ENCODE results near the gene SNTG2. TPM values are rescaled to one million over a fixed set of nuclear protein-coding genes. Genes with fewer than 3 reads are reported as not detected.

The SNTG2 gene
- total RNA-seq, 1 donor from 2014 or later = 7.7 TPM

DNA sequence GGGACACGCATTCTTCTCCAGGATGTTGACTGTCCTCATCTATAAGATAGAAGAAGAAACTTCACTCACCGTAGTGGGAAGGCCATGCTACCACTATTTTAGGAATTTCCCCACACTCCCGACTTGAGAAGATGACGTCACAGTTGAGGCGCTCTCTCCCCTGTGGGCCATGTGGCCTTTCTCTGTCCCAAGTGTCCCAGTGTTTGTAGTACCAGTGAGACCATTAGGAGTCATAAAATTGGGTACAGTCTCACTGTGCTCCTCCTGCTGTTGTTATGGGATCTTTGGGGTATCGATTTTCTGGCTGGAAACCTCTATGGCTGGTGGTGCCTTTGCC lies 7.2 kb upstream of the SNTG2 start:
- peak overlapping the region; percentile 38 for H3K4me3 Mint-ChIP-seq (ENCODE audit: unreplicated experiment)
- peaks cover under 1% of the 10 kb centered on the region for H3K27me3 Mint-ChIP-seq (ENCODE audit: unreplicated experiment)
- H3K4me1 Mint-ChIP-seq (ENCODE audit: low read depth, unreplicated experiment) = peaks cover 11% of the 10 kb centered on the region
- peaks cover 5% of the 10 kb centered on the region for H3K9me3 Mint-ChIP-seq (ENCODE audit: unreplicated experiment)
- peak overlapping the region; percentile 52 for H3K27ac Mint-ChIP-seq (ENCODE audit: unreplicated experiment)
- peaks cover 17% of the 10 kb centered on the region for H3K36me3 Mint-ChIP-seq (ENCODE audit: unreplicated experiment)
- DNase-seq = no peak
- TF ChIP-seq, protein P1, sequence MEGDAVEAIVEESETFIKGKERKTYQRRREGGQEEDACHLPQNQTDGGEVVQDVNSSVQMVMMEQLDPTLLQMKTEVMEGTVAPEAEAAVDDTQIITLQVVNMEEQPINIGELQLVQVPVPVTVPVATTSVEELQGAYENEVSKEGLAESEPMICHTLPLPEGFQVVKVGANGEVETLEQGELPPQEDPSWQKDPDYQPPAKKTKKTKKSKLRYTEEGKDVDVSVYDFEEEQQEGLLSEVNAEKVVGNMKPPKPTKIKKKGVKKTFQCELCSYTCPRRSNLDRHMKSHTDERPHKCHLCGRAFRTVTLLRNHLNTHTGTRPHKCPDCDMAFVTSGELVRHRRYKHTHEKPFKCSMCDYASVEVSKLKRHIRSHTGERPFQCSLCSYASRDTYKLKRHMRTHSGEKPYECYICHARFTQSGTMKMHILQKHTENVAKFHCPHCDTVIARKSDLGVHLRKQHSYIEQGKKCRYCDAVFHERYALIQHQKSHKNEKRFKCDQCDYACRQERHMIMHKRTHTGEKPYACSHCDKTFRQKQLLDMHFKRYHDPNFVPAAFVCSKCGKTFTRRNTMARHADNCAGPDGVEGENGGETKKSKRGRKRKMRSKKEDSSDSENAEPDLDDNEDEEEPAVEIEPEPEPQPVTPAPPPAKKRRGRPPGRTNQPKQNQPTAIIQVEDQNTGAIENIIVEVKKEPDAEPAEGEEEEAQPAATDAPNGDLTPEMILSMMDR (IDR thresholded peaks at IDR 0.05; ENCODE audit: partially characterized antibody, unreplicated experiment) = no peak

DNA sequence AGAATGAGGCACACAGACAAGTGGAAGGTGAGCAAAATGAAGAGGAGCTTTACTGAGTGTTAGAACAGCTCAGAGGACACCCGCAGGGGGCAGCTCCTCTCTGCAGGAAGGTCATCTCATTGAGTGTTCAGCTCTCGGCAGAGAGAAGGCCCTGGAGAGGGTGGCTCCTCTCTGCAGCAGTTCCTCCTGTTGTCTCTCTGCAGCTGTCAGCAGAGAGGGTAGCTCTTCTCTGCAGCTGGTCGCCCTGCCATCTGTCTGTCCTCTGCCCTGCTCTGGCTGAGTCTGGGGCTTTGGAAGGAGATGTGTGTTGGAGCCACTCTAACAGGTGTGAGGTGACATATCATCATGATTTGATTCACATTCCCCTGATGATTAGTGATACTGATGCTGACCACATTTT lies 6.8 kb upstream of the SNTG2 start:
- Mint-ChIP-seq H3K9me3 (ENCODE audit: unreplicated experiment) (peaks cover 5% of the 10 kb centered on the region), H3K27ac (ENCODE audit: unreplicated experiment) (peak overlapping the region; percentile 52), H3K4me1 (ENCODE audit: low read depth, unreplicated experiment) (peaks cover 11% of the 10 kb centered on the region), H3K36me3 (ENCODE audit: unreplicated experiment) (peaks cover 17% of the 10 kb centered on the region), H3K4me3 (ENCODE audit: unreplicated experiment) (peak overlapping the region; percentile 38), H3K27me3 (ENCODE audit: unreplicated experiment) (no peaks in the 10 kb centered on the region)
- TF ChIP-seq, protein P1 (IDR thresholded peaks at IDR 0.05; ENCODE audit: partially characterized antibody, unreplicated experiment) = no peak
- DNase-seq = no peak

DNA sequence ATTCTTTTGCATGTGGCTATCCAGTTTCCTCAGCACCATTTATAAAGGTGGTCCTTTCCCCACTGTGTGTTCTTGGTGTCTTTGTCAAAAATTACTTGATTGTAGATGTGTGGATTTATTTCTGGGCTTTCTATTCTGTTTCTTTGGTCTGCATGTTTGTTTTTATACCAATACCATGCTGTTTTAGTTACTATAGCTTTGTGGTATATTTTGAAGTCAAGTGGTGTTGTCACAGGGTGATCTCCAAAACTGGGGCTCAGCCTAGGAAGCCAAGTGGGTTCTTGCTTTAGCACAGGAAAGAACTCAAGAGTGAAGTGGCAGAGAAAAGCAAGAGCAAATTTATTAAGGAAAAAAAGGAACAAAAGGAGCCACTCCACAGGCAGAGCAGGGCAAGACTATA lies 6.0 kb upstream of the SNTG2 start:
- no peaks in the 10 kb centered on the region for H3K27me3 Mint-ChIP-seq (ENCODE audit: unreplicated experiment)

DNA sequence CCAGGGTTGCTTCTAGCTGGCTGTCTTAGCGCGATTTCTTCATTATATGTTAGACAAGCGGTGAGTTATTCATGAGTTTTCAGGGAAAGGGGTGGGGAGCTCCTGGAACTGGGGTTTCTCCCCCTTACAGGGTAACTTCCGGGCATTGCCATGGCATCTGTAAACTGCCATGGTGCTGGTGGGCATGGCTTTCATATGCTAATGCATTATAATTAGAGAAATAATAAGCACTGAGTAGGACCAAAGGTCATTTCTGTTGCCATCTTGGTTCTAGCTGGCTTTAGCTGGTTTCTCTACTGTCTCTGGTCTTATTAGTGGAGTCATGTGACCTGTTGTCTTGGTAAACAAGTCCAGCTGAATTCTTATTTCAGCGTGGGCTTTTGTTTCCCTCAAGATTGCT lies 5.5 kb upstream of the SNTG2 start:
- Mint-ChIP-seq H3K27me3 (ENCODE audit: unreplicated experiment) (no peaks in the 10 kb centered on the region), H3K4me3 (ENCODE audit: unreplicated experiment) (no peak overlapping the region), H3K36me3 (ENCODE audit: unreplicated experiment) (peaks cover 17% of the 10 kb centered on the region), H3K27ac (ENCODE audit: unreplicated experiment) (no peak overlapping the region), H3K4me1 (ENCODE audit: low read depth, unreplicated experiment) (peaks cover 11% of the 10 kb centered on the region), H3K9me3 (ENCODE audit: unreplicated experiment) (peaks cover 8% of the 10 kb centered on the region)
- TF ChIP-seq, protein P1 (IDR thresholded peaks at IDR 0.05; ENCODE audit: partially characterized antibody, unreplicated experiment) = no peak
- no peak for DNase-seq

More for the DNA sequence above, 6.0 kb upstream of the SNTG2 start:
- peaks cover 7% of the 10 kb centered on the region for H3K9me3 Mint-ChIP-seq (ENCODE audit: unreplicated experiment)
- peaks cover 11% of the 10 kb centered on the region for H3K4me1 Mint-ChIP-seq (ENCODE audit: low read depth, unreplicated experiment)
- DNase-seq = no peak
- H3K4me3 Mint-ChIP-seq (ENCODE audit: unreplicated experiment) = no peak overlapping the region
- peaks cover 17% of the 10 kb centered on the region for H3K36me3 Mint-ChIP-seq (ENCODE audit: unreplicated experiment)
- TF ChIP-seq, protein P1 (IDR thresholded peaks at IDR 0.05; ENCODE audit: partially characterized antibody, unreplicated experiment) = no peak
- no peak overlapping the region for H3K27ac Mint-ChIP-seq (ENCODE audit: unreplicated experiment)

DNA sequence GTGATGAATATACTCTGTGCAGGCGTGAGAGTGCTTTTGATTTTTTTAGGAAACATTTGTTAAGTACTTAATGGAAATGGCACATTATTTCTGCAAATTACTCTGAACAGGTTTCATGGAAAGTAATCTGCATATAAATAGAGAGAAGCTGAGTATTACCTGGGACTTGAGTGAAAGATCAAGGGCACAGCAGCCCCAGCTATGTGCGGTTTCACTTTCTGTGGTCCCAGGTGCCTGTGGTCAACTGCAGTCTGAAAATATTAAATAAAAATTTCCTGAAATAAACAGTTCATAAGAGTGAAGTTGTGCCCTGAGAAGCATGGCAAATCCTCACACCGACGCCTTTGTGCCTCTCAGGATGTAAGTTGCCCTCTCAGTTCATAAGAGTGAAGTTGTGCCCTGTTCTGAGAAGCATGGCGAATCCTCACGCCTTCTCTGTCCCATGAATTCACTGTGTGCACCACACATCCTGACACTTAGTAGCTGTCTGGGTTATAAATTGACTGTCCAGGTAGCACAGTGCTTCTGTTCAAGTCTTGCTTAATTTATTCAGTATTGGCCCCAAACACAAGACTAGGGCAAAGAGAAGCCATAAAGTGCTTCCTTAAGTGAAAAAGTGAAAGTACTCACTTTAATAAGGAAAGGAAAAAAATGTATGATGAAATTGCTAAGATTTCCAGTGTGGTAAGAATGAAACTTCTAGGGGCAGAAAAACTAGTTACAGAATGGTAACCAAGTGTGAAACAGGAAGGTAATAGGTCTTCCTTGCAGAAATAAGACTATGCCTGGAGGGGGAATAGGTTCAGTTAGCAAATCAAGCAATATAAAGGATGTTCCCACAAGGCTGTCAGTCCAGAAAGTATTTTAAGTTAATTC lies 4.3 kb upstream of the SNTG2 start:
- TF ChIP-seq, protein P1 (IDR thresholded peaks at IDR 0.05; ENCODE audit: partially characterized antibody, unreplicated experiment) = no peak
- no peak overlapping the region for H3K27ac Mint-ChIP-seq (ENCODE audit: unreplicated experiment)
- H3K9me3 Mint-ChIP-seq (ENCODE audit: unreplicated experiment) = peaks cover 8% of the 10 kb centered on the region
- H3K27me3 Mint-ChIP-seq (ENCODE audit: unreplicated experiment) = no peaks in the 10 kb centered on the region
- peaks cover 17% of the 10 kb centered on the region for H3K36me3 Mint-ChIP-seq (ENCODE audit: unreplicated experiment)
- no peak overlapping the region for H3K4me3 Mint-ChIP-seq (ENCODE audit: unreplicated experiment)
- H3K4me1 Mint-ChIP-seq (ENCODE audit: low read depth, unreplicated experiment) = peaks cover 11% of the 10 kb centered on the region
- DNase-seq = no peak

Measured in glutamatergic neuron (in vitro differentiated cells).